OCI-LY3 (cell line): ENCODE data around the gene RUBCN.
"Not testable (repeated sequence)": the region's sequence is repeated elsewhere in the genome, so short reads cannot be mapped to it uniquely, and the experiment has no call there.

Experiments
- CTCF ChIP-seq: fragments of 200-600, 300-600 bp; sonication (generic); IDR thresholded peaks from 2 replicates; pipeline ENCODE4 v1.5.1; 2014; ENCODE audit warnings: antibody characterized with exemption, low read length, low read depth
- EZH2phosphoT487 ChIP-seq: fragments of 200-600 bp; shearing (Covaris generic); IDR thresholded peaks from 2 replicates; pipeline ENCODE4 v1.6.1; 2018; ENCODE audit warnings: antibody characterized with exemption, mixed run types, low read depth

- TF ChIP-seq CTCF, EZH2phosphoT487: not testable (repeated sequence)
These were observed 75.4 kb downstream of the RUBCN start for GRCh38 chr3:197661234-197661834.
